GM23338 (cell line): ENCODE results near the gene DPY19L1. TPM values are rescaled to one million over a fixed set of nuclear protein-coding genes. Genes with fewer than 3 reads are reported as not detected.
"Not testable (repeated sequence)": the region's sequence is repeated elsewhere in the genome, so short reads cannot be mapped to it uniquely, and the experiment has no call there.

Experiments used
- ATAC-seq: fragments of 200-7000 bp; cut with Tn5 transposase; 3 replicates; pipeline ENCODE4 v1.9.1; 2020
- DNase-seq: peaks from one replicate; pipeline ENCODE4 v3.0.0-alpha.2; 2015; ENCODE audit warnings: low spot score
- H2AFZ ChIP-seq: fragments of 200-600 bp; sonication (generic); 2 replicates; pipeline ENCODE4 v1.8.0; 2016; ENCODE audit warnings: antibody characterized with exemption, mild to moderate bottlenecking, moderate library complexity
- H3F3A ChIP-seq: fragments of 200-600 bp; sonication (generic); replicated peaks from 2 replicates; pipeline ENCODE4 v1.8.0; 2017; ENCODE audit warnings: antibody characterized with exemption, mixed run types, low read depth
- H3K27ac ChIP-seq: fragments of 200-600 bp; sonication (generic); 2 replicates; pipeline ENCODE4 v1.6.1; 2016; ENCODE audit warnings: low read depth
- H3K27me3 ChIP-seq: fragments of 200-600 bp; sonication (generic); 2 replicates; pipeline ENCODE4 v1.8.0; 2016; ENCODE audit warnings: mild to moderate bottlenecking, mixed run types, moderate library complexity; ENCODE audit not compliant: insufficient read depth
- H3K36me3 ChIP-seq: fragments of 200-600 bp; sonication (generic); 2 replicates; pipeline ENCODE4 v1.8.0; 2016; ENCODE audit warnings: mild to moderate bottlenecking; ENCODE audit not compliant: insufficient read depth
- H3K4me1 ChIP-seq: fragments of 200-600 bp; sonication (generic); 2 replicates; pipeline ENCODE4 v1.8.0; 2016; ENCODE audit warnings: mild to moderate bottlenecking, moderate library complexity; ENCODE audit not compliant: insufficient read depth
- H3K4me2 ChIP-seq: fragments of 200-600 bp; sonication (generic); 2 replicates; pipeline ENCODE4 v1.7.1; 2017; ENCODE audit warnings: mixed run types
- H3K4me3 ChIP-seq: fragments of 200-600 bp; sonication (generic); 2 replicates; pipeline ENCODE4 v1.6.1; 2016; ENCODE audit warnings: mixed run types
- H3K79me2 ChIP-seq: fragments of 200-600 bp; sonication (generic); replicated peaks from 2 replicates; pipeline ENCODE4 v1.8.0; 2017; ENCODE audit warnings: mild to moderate bottlenecking; ENCODE audit not compliant: insufficient read depth
- H3K9me2 ChIP-seq: fragments of 200-600 bp; sonication (generic); 2 replicates; pipeline ENCODE4 v1.8.0; 2017; ENCODE audit not compliant: insufficient read depth
- H4K20me1 ChIP-seq: fragments of 200-600 bp; sonication (generic); replicated peaks from 2 replicates; pipeline ENCODE4 v1.8.0; 2017; ENCODE audit warnings: mild to moderate bottlenecking; ENCODE audit not compliant: insufficient read depth
- H3K27ac Mint-ChIP-seq: 2 replicates; pipeline ENCODE4 v1.8.0; 2020; ENCODE audit warnings: inconsistent platforms, mild to moderate bottlenecking, moderate library complexity, mixed read lengths
- H3K27me3 Mint-ChIP-seq: 3 replicates; pipeline ENCODE4 v1.8.0; 2022; ENCODE audit warnings: low read depth, mild to moderate bottlenecking, moderate library complexity, mixed read lengths, inconsistent platforms; ENCODE audit not compliant: insufficient read depth, poor library complexity
- H3K36me3 Mint-ChIP-seq: 3 replicates; pipeline ENCODE4 v1.8.0; 2021; ENCODE audit warnings: low read depth, mild to moderate bottlenecking, inconsistent platforms, moderate library complexity, mixed read lengths
- H3K4me1 Mint-ChIP-seq: 3 replicates; pipeline ENCODE4 v1.8.0; 2020; ENCODE audit warnings: mild to moderate bottlenecking, inconsistent platforms, mixed read lengths
- H3K4me3 Mint-ChIP-seq: 3 replicates; pipeline ENCODE4 v1.8.0; 2021; ENCODE audit warnings: moderate library complexity, mild to moderate bottlenecking, inconsistent platforms, mixed read lengths
- H3K9me3 Mint-ChIP-seq: 3 replicates; pipeline ENCODE4 v1.8.0; 2020; ENCODE audit warnings: moderate library complexity, mild to moderate bottlenecking, inconsistent platforms, mixed read lengths
- EZH2 ChIP-seq: fragments of 200-600 bp; sonication (generic); IDR thresholded peaks from one replicate; pipeline ENCODE4 v1.8.0; 2017; ENCODE audit warnings: antibody characterized with exemption, mild to moderate bottlenecking, low read depth; ENCODE audit not compliant: unreplicated experiment
- EZH2phosphoT487 ChIP-seq: fragments of 200-600 bp; sonication (generic); IDR thresholded peaks from one replicate; pipeline ENCODE4 v1.8.1; 2018; ENCODE audit warnings: antibody characterized with exemption; ENCODE audit not compliant: unreplicated experiment
- JUNB ChIP-seq: IDR thresholded peaks from one replicate; pipeline ENCODE4 v1.6.1; 2016; ENCODE audit warnings: antibody characterized with exemption; ENCODE audit not compliant: unreplicated experiment
- NANOG ChIP-seq: IDR thresholded peaks from 2 replicates; pipeline ENCODE4 v1.6.1; 2016; ENCODE audit warnings: antibody characterized with exemption, borderline replicate concordance
- POLR2AphosphoS5 ChIP-seq: IDR thresholded peaks from 2 replicates; pipeline ENCODE4 v1.6.1; 2016; ENCODE audit warnings: antibody characterized with exemption, low read depth
- STAT1 ChIP-seq: IDR thresholded peaks from one replicate; pipeline ENCODE4 v1.6.1; 2016; ENCODE audit warnings: antibody characterized with exemption; ENCODE audit not compliant: unreplicated experiment
- ZNF114 ChIP-seq: fragments of 250-450 bp; sonication (Bioruptor Pico); IDR thresholded peaks from 2 replicates; pipeline ENCODE4 v1.5.0; 2020; ENCODE audit warnings: mild to moderate bottlenecking, moderate library complexity
- ZNF462 ChIP-seq: fragments of 250-450 bp; sonication (Bioruptor Pico); IDR thresholded peaks from 2 replicates; pipeline ENCODE4 v1.5.0; 2020; ENCODE audit warnings: mild to moderate bottlenecking, moderate library complexity
- polyA plus RNA-seq: library from polyadenylated mRNA; unstranded; fragments of >200 nt; fragmentation: Nextera tagmentation; extraction: Ambion mirVana; gene quantifications from 2 replicates; pipeline ENCODE4 v1.2.1, GENCODE V29; 2016
- total RNA-seq: library from RNA; depleted of rRNA; stranded (reverse); fragments of >200 nt; shearing (Covaris generic); gene quantifications from 2 replicates; pipeline ENCODE4 v1.2.3, GENCODE V29; 2014
- TF ChIP-seq, protein P1 (sequence below), 2 experiments: fragments of 200-600 bp in 1 of 2; sonication (generic) in 1 of 2; conservative IDR thresholded peaks; 2 replicates each; pipeline versions ENCODE4 v1.5.1 to v1.6.1; 2016 to 2017; ENCODE audit warnings: antibody characterized with exemption in 2 of 2, low read depth in 2 of 2, mild to moderate bottlenecking in 2 of 2, moderate library complexity in 1 of 2

The DPY19L1 gene
- total and polyA plus RNA-seq, 2 experiments from 2014 or later: 4.4 to 20.2 TPM

GRCh38 chr7:34984140-34984539 lies 53.1 kb downstream of the DPY19L1 start:
- H3K27ac Mint-ChIP-seq: not testable (repeated sequence)

DNA sequence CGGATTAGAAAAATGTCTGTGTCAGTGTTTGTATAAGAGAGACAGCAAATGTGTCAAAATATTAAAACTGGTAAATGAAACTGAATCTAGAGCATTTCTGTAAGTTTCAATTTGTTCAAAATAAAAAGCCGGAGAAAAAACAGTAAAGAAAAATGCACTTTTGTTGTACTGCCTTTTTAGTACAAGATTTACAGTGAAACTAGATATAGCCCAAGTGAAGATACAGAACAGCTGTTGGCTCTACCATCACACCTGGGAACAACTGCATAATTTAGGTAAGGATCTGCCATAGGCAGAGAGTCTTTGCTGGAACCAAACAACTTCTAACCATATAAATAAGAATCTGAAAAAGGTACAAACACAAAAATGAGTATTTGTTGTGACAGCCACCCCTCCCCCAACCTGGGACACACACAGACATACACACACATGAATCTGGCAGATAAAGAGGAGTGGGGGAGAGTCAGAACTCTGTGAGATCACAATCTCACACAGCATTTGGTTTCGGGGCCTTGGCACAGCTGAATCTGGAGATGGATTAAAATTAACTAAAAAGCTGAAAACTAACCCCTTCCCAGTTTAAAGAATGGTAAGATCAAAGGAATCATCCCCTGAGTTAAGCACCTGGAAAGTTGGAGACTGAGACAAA lies 54.8 kb downstream of the DPY19L1 start:
- H3K27ac Mint-ChIP-seq: peak overlapping the region; percentile 37; the same call in 1 of the 2 replicates
- H3K79me2 ChIP-seq: no peaks in the 10 kb centered on the region

More at GRCh38 chr7:34984140-34984539, 53.1 kb downstream of the DPY19L1 start:
- DNase-seq, H2AFZ ChIP-seq, H3K4me2 ChIP-seq, H3K9me3 Mint-ChIP-seq, H3K36me3 ChIP-seq, H3F3A ChIP-seq, H3K9me2 ChIP-seq, H3K4me3 Mint-ChIP-seq, H4K20me1 ChIP-seq, H3K79me2 ChIP-seq, H3K27ac ChIP-seq, H3K4me1 ChIP-seq, H3K27me3 Mint-ChIP-seq, ATAC-seq, H3K27me3 ChIP-seq, H3K36me3 Mint-ChIP-seq, H3K4me3 ChIP-seq: not testable (repeated sequence)
- peaks cover 16% of the 10 kb centered on the region for H3K4me1 Mint-ChIP-seq

More for the DNA sequence above, 54.8 kb downstream of the DPY19L1 start:
- H3K4me2 ChIP-seq: no peak overlapping the region
- no peaks in the 10 kb centered on the region; the same call in 2 of the 3 replicates for H3K36me3 Mint-ChIP-seq
- no peak for ATAC-seq
- H2AFZ ChIP-seq: no peak overlapping the region
- H3K27me3 ChIP-seq: no peaks in the 10 kb centered on the region
- H3K9me2 ChIP-seq: no peaks in the 10 kb centered on the region
- H3K4me3 Mint-ChIP-seq: no peak overlapping the region
- 0 out of 2 replicates have a peak, but pooled peaks cover 3% of the 10 kb centered on the region for H3K4me1 ChIP-seq
- TF ChIP-seq EZH2 (no peak), EZH2phosphoT487 (no peak), NANOG (no peak), ZNF114 (CRISPR knock-in tag) (no peak), STAT1 (no peak), ZNF462 (CRISPR knock-in tag) (no peak), JUNB (no peak), POLR2AphosphoS5 (no peak)
- TF ChIP-seq, protein P1, sequence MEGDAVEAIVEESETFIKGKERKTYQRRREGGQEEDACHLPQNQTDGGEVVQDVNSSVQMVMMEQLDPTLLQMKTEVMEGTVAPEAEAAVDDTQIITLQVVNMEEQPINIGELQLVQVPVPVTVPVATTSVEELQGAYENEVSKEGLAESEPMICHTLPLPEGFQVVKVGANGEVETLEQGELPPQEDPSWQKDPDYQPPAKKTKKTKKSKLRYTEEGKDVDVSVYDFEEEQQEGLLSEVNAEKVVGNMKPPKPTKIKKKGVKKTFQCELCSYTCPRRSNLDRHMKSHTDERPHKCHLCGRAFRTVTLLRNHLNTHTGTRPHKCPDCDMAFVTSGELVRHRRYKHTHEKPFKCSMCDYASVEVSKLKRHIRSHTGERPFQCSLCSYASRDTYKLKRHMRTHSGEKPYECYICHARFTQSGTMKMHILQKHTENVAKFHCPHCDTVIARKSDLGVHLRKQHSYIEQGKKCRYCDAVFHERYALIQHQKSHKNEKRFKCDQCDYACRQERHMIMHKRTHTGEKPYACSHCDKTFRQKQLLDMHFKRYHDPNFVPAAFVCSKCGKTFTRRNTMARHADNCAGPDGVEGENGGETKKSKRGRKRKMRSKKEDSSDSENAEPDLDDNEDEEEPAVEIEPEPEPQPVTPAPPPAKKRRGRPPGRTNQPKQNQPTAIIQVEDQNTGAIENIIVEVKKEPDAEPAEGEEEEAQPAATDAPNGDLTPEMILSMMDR (conservative IDR thresholded peaks at IDR 0.05; ENCODE audit: low read depth in 2 of 2): no peak
- H3K4me1 Mint-ChIP-seq: peaks cover 14% of the 10 kb centered on the region
- H3K4me3 ChIP-seq: no peak overlapping the region
- H3K27ac ChIP-seq: no peak overlapping the region
- no peaks in the 10 kb centered on the region for H4K20me1 ChIP-seq
- no peaks in the 10 kb centered on the region for H3K9me3 Mint-ChIP-seq
- H3K27me3 Mint-ChIP-seq: no peaks in the 10 kb centered on the region
- H3F3A ChIP-seq: no peaks in the 10 kb centered on the region
- no peak for DNase-seq
- no peaks in the 10 kb centered on the region for H3K36me3 ChIP-seq
